K562 (cell line): ENCODE results near the gene CPA4. TPM values are rescaled to one million over a fixed set of nuclear protein-coding genes. Genes with fewer than 3 reads are reported as not detected.

Source experiments
- ATAC-seq: fragments of 200-7000 bp; cut with Tn5 transposase; 3 replicates; pipeline ENCODE4 v1.9.1; 2020; ENCODE audit warnings: moderate library complexity
- BruUV-seq: library from RNA; stranded (reverse); fragments of 400-500 nt; replicated peaks from 2 replicates; lab custom pipeline; 2021; lab: Mats Ljungman, UMichigan
- CTCF ChIA-PET: fragments of 300-600 bp; formaldehyde crosslinking; extraction: SDS; loops from one replicate; lab custom pipeline; 2021; ENCODE audit warnings: low intra/inter-chr PET ratio; lab: Yijun Ruan, JAX
- POLR2A ChIA-PET: fragments of 300-600, 350-650 bp; sonication (Branson Sonifier 250); formaldehyde crosslinking; extraction: SDS; loops from one replicate; lab custom pipeline; 2021; ENCODE audit warnings: antibody characterized with exemption, inconsistent platforms; lab: Yijun Ruan, JAX
- DNase-seq, 4 experiments: peaks; one replicate each; pipeline versions ENCODE4 v3.0.0 to v3.0.0-alpha.2; 2011 to 2018; ENCODE audit warnings: low spot score in 3 of 4, mixed read lengths in 3 of 4; ENCODE audit errors: extremely low read depth in 1 of 4
- FAIRE-seq: peaks from 2 replicates; lab custom pipeline; 2011; peaks lifted over from hg19 to GRCh38; lab: Jason Lieb, UNC
- H2AFZ ChIP-seq: 2 replicates; pipeline ENCODE4 v1.6.0; 2011; ENCODE audit warnings: low read depth, low read length, control low read depth, inconsistent platforms
- H3K27ac ChIP-seq: fragments of 200-600 bp; 3 replicates; pipeline ENCODE4 v1.8.0; 2011; ENCODE audit warnings: low read depth, mild to moderate bottlenecking, control low read depth, inconsistent platforms, low read length, moderate library complexity, mixed read lengths; ENCODE audit errors: extremely low read depth
- H3K27me3 ChIP-seq, 2 experiments: fragments of 300-600 bp in 1 of 2; 2 replicates in 1 of 2; 3 replicates in 1 of 2; pipeline versions ENCODE4 v1.6.0 to v1.8.0; 2011; ENCODE audit warnings: inconsistent platforms in 2 of 2, low read length in 2 of 2, mild to moderate bottlenecking in 1 of 2, mixed read lengths in 1 of 2, moderate library complexity in 1 of 2; ENCODE audit not compliant: control insufficient read depth in 2 of 2, insufficient read depth in 2 of 2
- H3K36me3 ChIP-seq: fragments of 300-600 bp; 3 replicates; pipeline ENCODE4 v1.8.0; 2011; ENCODE audit warnings: mild to moderate bottlenecking, low read length, inconsistent platforms; ENCODE audit not compliant: control insufficient read depth, insufficient read depth
- H3K4me1 ChIP-seq, 2 experiments: fragments of 200-600 bp in 1 of 2; replicated peaks in 1 of 2; 2 replicates in 1 of 2; 3 replicates in 1 of 2; pipeline versions ENCODE4 v1.5.1 to v1.8.0; 2011; ENCODE audit warnings: inconsistent platforms in 2 of 2, low read length in 2 of 2, mild to moderate bottlenecking in 1 of 2, mixed read lengths in 1 of 2, moderate library complexity in 1 of 2; ENCODE audit not compliant: control insufficient read depth in 2 of 2, insufficient read depth in 2 of 2
- H3K4me2 ChIP-seq: 2 replicates; pipeline ENCODE4 v1.6.1; 2011; ENCODE audit warnings: low read length, control low read depth, inconsistent platforms, mixed read lengths; ENCODE audit not compliant: insufficient read depth
- H3K4me3 ChIP-seq: fragments of 200-600 bp; sonication (generic), shearing (Covaris generic); 2 replicates; pipeline ENCODE4 v1.5.1; 2016; ENCODE audit warnings: control low read depth, inconsistent platforms
- H3K79me2 ChIP-seq: fragments of 200-600 bp; 3 replicates; pipeline ENCODE4 v1.8.0; 2011; ENCODE audit warnings: low read length, inconsistent platforms; ENCODE audit not compliant: control insufficient read depth, insufficient read depth
- H3K9ac ChIP-seq, 2 experiments: 2 replicates each; pipeline versions ENCODE4 v1.6.0 to v1.6.1; 2011; ENCODE audit warnings: low read depth in 2 of 2, low read length in 2 of 2, control low read depth in 1 of 2, inconsistent platforms in 1 of 2, mild to moderate bottlenecking in 1 of 2, mixed read lengths in 1 of 2; ENCODE audit not compliant: insufficient read depth in 1 of 2
- H3K9me1 ChIP-seq: one replicate; pipeline ENCODE4 v1.6.0; 2011; ENCODE audit warnings: inconsistent platforms, mild to moderate bottlenecking, low read length, moderate library complexity; ENCODE audit not compliant: control insufficient read depth, insufficient read depth
- H3K9me3 ChIP-seq: replicated peaks from 2 replicates; pipeline ENCODE4 v1.5.1; 2011; ENCODE audit warnings: low read depth, low read length, inconsistent platforms; ENCODE audit not compliant: control insufficient read depth, insufficient read depth
- H4K20me1 ChIP-seq: replicated peaks from 2 replicates; pipeline ENCODE4 v1.6.1; 2011; ENCODE audit warnings: low read length, inconsistent platforms, mixed read lengths; ENCODE audit not compliant: control insufficient read depth, insufficient read depth
- LEF1 ChIP-seq: fragments of 450-650 bp; IDR thresholded peaks from 2 replicates; pipeline ENCODE4 v1.6.1; 2016; ENCODE audit warnings: mild to moderate bottlenecking
- NELFE ChIP-seq: IDR thresholded peaks from 2 replicates; pipeline ENCODE4 v1.6.1; 2011; ENCODE audit warnings: mild to moderate bottlenecking; ENCODE audit not compliant: insufficient read depth, insufficient read length
- TAL1 ChIP-seq: fragments of 450-650 bp; IDR thresholded peaks from 2 replicates; pipeline ENCODE4 v1.6.1; 2016; ENCODE audit warnings: mild to moderate bottlenecking
- ZEB2 ChIP-seq: fragments of 450-650 bp; IDR thresholded peaks from 2 replicates; pipeline ENCODE4 v1.6.1; 2016
- ZNF175 ChIP-seq: fragments of 200-800 bp; sonication (Bioruptor generic); IDR thresholded peaks from 2 replicates; pipeline ENCODE4 v1.6.1; 2016; ENCODE audit warnings: low read depth, mild to moderate bottlenecking, missing genetic modification characterization, missing compliant biosample characterization
- ZNF232 ChIP-seq: sonication (generic); formaldehyde crosslinking; IDR thresholded peaks from 2 replicates; pipeline ENCODE4 v1.8.0; 2022; ENCODE audit warnings: mild to moderate bottlenecking, missing genetic modification reagents
- ZNF311 ChIP-seq: fragments of 250-450 bp; sonication (Bioruptor Pico); IDR thresholded peaks from 2 replicates; pipeline ENCODE4 v1.4.0; 2020; ENCODE audit warnings: mild to moderate bottlenecking, moderate library complexity
- WGBS: fragments of 100-300 bp; shearing (Covaris generic); methylation state at CpG from one replicate; pipeline ENCODE4 v1.1.6; 2016; ENCODE audit warnings: low coverage, mixed read lengths; ENCODE audit not compliant: insufficient coverage; ENCODE audit errors: missing lambda C conversion rate; 5-methylcytosine and 5-hydroxymethylcytosine counted together
- in situ Hi-C: fragments of 300-500 bp; cut with MboI; formaldehyde crosslinking; loops from 4 replicates; pipeline ENCODE4 v1.15.0; 2018; ENCODE audit warnings: inconsistent platforms, mixed read lengths
- intact Hi-C: fragments of 100-400 bp; cut with micrococcal nuclease; formaldehyde crosslinking; loops from 2 replicates; pipeline ENCODE4 v1.14.2; 2022
- polyA plus RNA-seq, 8 experiments: library from polyadenylated mRNA; depleted of rRNA in 4 of 8; stranded (reverse) in 5 of 8; unstranded in 3 of 8; fragments of >200 nt; fragmentation: Nextera tagmentation in 2 of 8; fragmentation: Illumina TruSeq in 1 of 8; extraction: Ambion mirVana in 2 of 8; extraction: Trizol in 1 of 8; gene quantifications; 2 replicates each; pipeline versions ENCODE4 v1.2.1 to v1.2.3, GENCODE V29; 2011 to 2014; ENCODE audit warnings: inconsistent platforms in 1 of 8, missing spikeins in 1 of 8
- total RNA-seq, 7 experiments: library from RNA; depleted of rRNA in 6 of 7; stranded (reverse); fragments of >200 nt in 6 of 7; fragmentation: Illumina TruSeq in 2 of 7; extraction: Trizol in 2 of 7; gene quantifications; 2 replicates each; pipeline versions ENCODE4 v1.2.1 to v1.2.3, GENCODE V29; 2011 to 2021; ENCODE audit warnings: low replicate concordance in 1 of 7
- TF ChIP-seq, protein P1 (sequence below): sonication (generic); formaldehyde crosslinking; IDR thresholded peaks from 2 replicates; pipeline ENCODE4 v1.8.1; 2022; ENCODE audit warnings: missing genetic modification reagents

The CPA4 gene
- total and polyA plus RNA-seq, 9 of the 15 experiments (the other 6 are each of a cell fraction or from before 2014, with no cell fraction given), result not detected

DNA sequence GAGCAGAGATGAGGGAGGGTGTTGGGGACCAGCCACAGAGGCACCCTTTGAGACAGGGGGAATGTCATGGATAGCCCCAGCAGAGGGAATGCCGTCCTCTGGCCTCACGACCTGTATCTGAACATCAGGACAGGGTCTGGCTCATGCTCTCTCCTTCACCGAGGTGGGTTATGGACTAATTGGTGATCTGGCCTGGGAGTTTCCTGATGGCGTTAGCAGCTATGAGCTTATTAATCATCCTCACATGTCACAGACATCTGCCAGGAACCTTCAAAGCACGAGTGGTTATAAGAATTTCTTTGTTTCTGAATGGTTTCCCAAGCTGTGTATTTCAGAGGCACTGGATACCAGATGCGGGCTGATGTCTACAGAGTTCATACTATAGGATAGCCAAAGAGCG, 6.9 kb downstream of the CPA4 start:
- TF ChIP-seq ZNF175 (CRISPR knock-in tag), result no peak
- TF ChIP-seq, protein P1, sequence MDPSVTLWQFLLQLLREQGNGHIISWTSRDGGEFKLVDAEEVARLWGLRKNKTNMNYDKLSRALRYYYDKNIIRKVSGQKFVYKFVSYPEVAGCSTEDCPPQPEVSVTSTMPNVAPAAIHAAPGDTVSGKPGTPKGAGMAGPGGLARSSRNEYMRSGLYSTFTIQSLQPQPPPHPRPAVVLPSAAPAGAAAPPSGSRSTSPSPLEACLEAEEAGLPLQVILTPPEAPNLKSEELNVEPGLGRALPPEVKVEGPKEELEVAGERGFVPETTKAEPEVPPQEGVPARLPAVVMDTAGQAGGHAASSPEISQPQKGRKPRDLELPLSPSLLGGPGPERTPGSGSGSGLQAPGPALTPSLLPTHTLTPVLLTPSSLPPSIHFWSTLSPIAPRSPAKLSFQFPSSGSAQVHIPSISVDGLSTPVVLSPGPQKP (CRISPR knock-in tag), result no peak
- TF ChIP-seq ZNF311 (CRISPR knock-in tag), result no peak
- TF ChIP-seq NELFE, result no peak
- no peak for TF ChIP-seq TAL1
- no peak for TF ChIP-seq ZEB2
- TF ChIP-seq LEF1, result no peak
- no peak for TF ChIP-seq ZNF232 (CRISPR knock-in tag)
- TF ChIP-seq, all 486 proteins: peak for 0
- FAIRE-seq, result no peak
- no peak overlapping the region for H3K27ac ChIP-seq
- no peak overlapping the region for H3K4me2 ChIP-seq
- DNase-seq, result no peak
- in situ Hi-C loops, result no loop called here
- 4% methylated on average over 7 of the region's 7 CpGs for WGBS
- peaks cover 73 to 82% of the 10 kb centered on the region in 2 experiments for H3K27me3 ChIP-seq
- H3K36me3 ChIP-seq, result no peaks in the 10 kb centered on the region
- H3K9ac ChIP-seq, result no peak overlapping the region
- no TSS peak for BruUV-seq
- ATAC-seq, result no peak
- no peaks in the 10 kb centered on the region for H3K79me2 ChIP-seq
- H4K20me1 ChIP-seq, result no peaks in the 10 kb centered on the region
- CTCF ChIA-PET, result no interaction called here
- no peaks in the 10 kb centered on the region for H3K4me1 ChIP-seq
- no peaks in the 10 kb centered on the region for H3K9me1 ChIP-seq
- intact Hi-C loops, result no loop called here
- POLR2A ChIA-PET, result no interaction called here
- no peaks in the 10 kb centered on the region for H3K9me3 ChIP-seq
- H3K4me3 ChIP-seq, result no peak overlapping the region
- no peak overlapping the region for H2AFZ ChIP-seq
